Liver (tissue), 9 donors: ENCODE data around the gene IL1RAPL2. TPM values are rescaled to one million over a fixed set of nuclear protein-coding genes. Genes with fewer than 3 reads are reported as not detected.

Experiments
- DNase-seq: peaks from one replicate; pipeline ENCODE4 v3.0.0-alpha.2; 2017; ENCODE audit warnings: low spot score
- H3K27ac ChIP-seq, 2 donors: one replicate each; pipeline ENCODE4 v1.7.0; 2013; ENCODE audit warnings: inconsistent platforms in 2 of 2, low read length in 2 of 2, control low read depth in 1 of 2, low read depth in 1 of 2, mild to moderate bottlenecking in 1 of 2
- H3K27me3 ChIP-seq, 4 donors: one replicate each; pipeline versions ENCODE4 v1.6.1 to v1.7.0; 2013; ENCODE audit warnings: low read length in 3 of 4, inconsistent platforms in 1 of 4, mild to moderate bottlenecking in 1 of 4, moderate library complexity in 1 of 4; ENCODE audit not compliant: control insufficient read depth in 4 of 4, insufficient read depth in 4 of 4
- H3K36me3 ChIP-seq, 4 donors: one replicate each; pipeline versions ENCODE4 v1.6.1 to v1.7.0; 2013; ENCODE audit warnings: low read length in 3 of 4, mild to moderate bottlenecking in 3 of 4, low read depth in 1 of 4, moderate library complexity in 1 of 4; ENCODE audit not compliant: control insufficient read depth in 4 of 4, insufficient read depth in 3 of 4
- H3K4me1 ChIP-seq, 4 donors: one replicate each; pipeline versions ENCODE4 v1.6.1 to v1.7.0; 2013; ENCODE audit warnings: low read length in 3 of 4, mild to moderate bottlenecking in 3 of 4, moderate library complexity in 1 of 4; ENCODE audit not compliant: control insufficient read depth in 4 of 4, insufficient read depth in 4 of 4
- H3K4me3 ChIP-seq, 3 donors: one replicate each; pipeline versions ENCODE4 v1.6.1 to v1.7.0; 2013; ENCODE audit warnings: low read length in 3 of 3, control low read depth in 1 of 3, low read depth in 1 of 3, mild to moderate bottlenecking in 1 of 3
- H3K9ac ChIP-seq, 2 donors: one replicate each; pipeline ENCODE4 v1.7.0; 2013; ENCODE audit warnings: low read length in 2 of 2, mild to moderate bottlenecking in 2 of 2, moderate library complexity in 2 of 2, control low read depth in 1 of 2, low read depth in 1 of 2
- H3K9me3 ChIP-seq, 4 donors: one replicate each; pipeline versions ENCODE4 v1.6.1 to v1.7.0; 2013; ENCODE audit warnings: low read length in 3 of 4; ENCODE audit not compliant: control insufficient read depth in 4 of 4
- ATF3 ChIP-seq: IDR thresholded peaks from 2 replicates; pipeline ENCODE4 v1.6.1; 2016; ENCODE audit warnings: antibody characterized with exemption
- EGR1 ChIP-seq, 2 donors: IDR thresholded peaks; 2 replicates each; pipeline ENCODE4 v1.6.1; 2016 to 2018; ENCODE audit warnings: antibody characterized with exemption in 2 of 2, low read depth in 2 of 2
- FOXA2 ChIP-seq: IDR thresholded peaks from 2 replicates; pipeline ENCODE4 v1.6.1; 2016; ENCODE audit warnings: antibody characterized with exemption
- GABPA ChIP-seq, 2 donors: IDR thresholded peaks in 1 of 2; conservative IDR thresholded peaks in 1 of 2; 2 replicates each; pipeline ENCODE4 v1.6.1; 2016; ENCODE audit warnings: antibody characterized with exemption in 2 of 2, mild to moderate bottlenecking in 1 of 2, moderate library complexity in 1 of 2
- HNF4A ChIP-seq, 2 donors: conservative IDR thresholded peaks; 2 replicates each; pipeline ENCODE4 v1.6.1; 2016; ENCODE audit warnings: antibody characterized with exemption in 2 of 2, mild to moderate bottlenecking in 2 of 2
- HNF4G ChIP-seq: IDR thresholded peaks from 2 replicates; pipeline ENCODE4 v1.6.1; 2016; ENCODE audit warnings: antibody characterized with exemption
- JUND ChIP-seq, 2 donors: IDR thresholded peaks; 2 replicates each; pipeline ENCODE4 v1.6.1; 2016; ENCODE audit warnings: antibody characterized with exemption in 2 of 2
- MAX ChIP-seq: IDR thresholded peaks from 2 replicates; pipeline ENCODE4 v1.6.1; 2016; ENCODE audit warnings: antibody characterized with exemption
- NR2F2 ChIP-seq: IDR thresholded peaks from 2 replicates; pipeline ENCODE4 v1.6.1; 2016; ENCODE audit warnings: antibody characterized with exemption
- RAD21 ChIP-seq, 2 donors: IDR thresholded peaks; 2 replicates each; pipeline ENCODE4 v1.6.1; 2016; ENCODE audit warnings: antibody characterized with exemption in 2 of 2, mild to moderate bottlenecking in 2 of 2
- REST ChIP-seq: IDR thresholded peaks from 2 replicates; pipeline ENCODE4 v1.6.1; 2016; ENCODE audit warnings: antibody characterized with exemption, mild to moderate bottlenecking
- RXRA ChIP-seq, 2 donors: IDR thresholded peaks; 2 replicates each; pipeline ENCODE4 v1.6.1; 2017 to 2018; ENCODE audit warnings: antibody characterized with exemption in 2 of 2, mild to moderate bottlenecking in 1 of 2
- SP1 ChIP-seq: IDR thresholded peaks from 2 replicates; pipeline ENCODE4 v1.6.1; 2018; ENCODE audit warnings: antibody characterized with exemption, mild to moderate bottlenecking
- YY1 ChIP-seq: IDR thresholded peaks from 2 replicates; pipeline ENCODE4 v1.6.1; 2016; ENCODE audit warnings: antibody characterized with exemption, mild to moderate bottlenecking
- ZBTB33 ChIP-seq: IDR thresholded peaks from 2 replicates; pipeline ENCODE4 v1.6.1; 2016; ENCODE audit warnings: antibody characterized with exemption
- polyA plus RNA-seq, 2 donors: library from polyadenylated mRNA; stranded (reverse) in 1 of 2; unstranded in 1 of 2; fragments of 200-250 nt in 1 of 2; fragments of >200 nt in 1 of 2; fragmentation: Nextera tagmentation in 1 of 2; extraction: Ambion mirVana in 1 of 2; gene quantifications; one replicate each; pipeline versions ENCODE4 v1.2.1 to v1.2.3, GENCODE V29; 2013 to 2015
- total RNA-seq, 2 donors: library from RNA; depleted of rRNA; stranded (reverse); fragments of >200 nt; gene quantifications; one replicate each; pipeline ENCODE4 v1.2.3, GENCODE V29; 2014
- TF ChIP-seq, protein P1 (sequence below): fragments of 150-350 bp; IDR thresholded peaks from 2 replicates; pipeline ENCODE4 v1.5.1; 2017; ENCODE audit warnings: improper control_type of control experiment, low read depth, low read length; ENCODE audit not compliant: missing input control
- donor health status: healthy.
- donor health status: healthy.
- donor health status: healthy.
- donor health status: healthy.
- donor health status: healthy.

IL1RAPL2 gene
- total and polyA plus RNA-seq, 4 donors: 0.20 to 1.6 (median 0.91) TPM

GRCh38 chrX:105480646-105481310 is 914.8 kb downstream of the IL1RAPL2 start (continued):
- TF ChIP-seq, protein P1, sequence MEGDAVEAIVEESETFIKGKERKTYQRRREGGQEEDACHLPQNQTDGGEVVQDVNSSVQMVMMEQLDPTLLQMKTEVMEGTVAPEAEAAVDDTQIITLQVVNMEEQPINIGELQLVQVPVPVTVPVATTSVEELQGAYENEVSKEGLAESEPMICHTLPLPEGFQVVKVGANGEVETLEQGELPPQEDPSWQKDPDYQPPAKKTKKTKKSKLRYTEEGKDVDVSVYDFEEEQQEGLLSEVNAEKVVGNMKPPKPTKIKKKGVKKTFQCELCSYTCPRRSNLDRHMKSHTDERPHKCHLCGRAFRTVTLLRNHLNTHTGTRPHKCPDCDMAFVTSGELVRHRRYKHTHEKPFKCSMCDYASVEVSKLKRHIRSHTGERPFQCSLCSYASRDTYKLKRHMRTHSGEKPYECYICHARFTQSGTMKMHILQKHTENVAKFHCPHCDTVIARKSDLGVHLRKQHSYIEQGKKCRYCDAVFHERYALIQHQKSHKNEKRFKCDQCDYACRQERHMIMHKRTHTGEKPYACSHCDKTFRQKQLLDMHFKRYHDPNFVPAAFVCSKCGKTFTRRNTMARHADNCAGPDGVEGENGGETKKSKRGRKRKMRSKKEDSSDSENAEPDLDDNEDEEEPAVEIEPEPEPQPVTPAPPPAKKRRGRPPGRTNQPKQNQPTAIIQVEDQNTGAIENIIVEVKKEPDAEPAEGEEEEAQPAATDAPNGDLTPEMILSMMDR: no peak
- TF ChIP-seq ATF3 (no peak), SP1 (no peak), NR2F2 (no peak)

DNA sequence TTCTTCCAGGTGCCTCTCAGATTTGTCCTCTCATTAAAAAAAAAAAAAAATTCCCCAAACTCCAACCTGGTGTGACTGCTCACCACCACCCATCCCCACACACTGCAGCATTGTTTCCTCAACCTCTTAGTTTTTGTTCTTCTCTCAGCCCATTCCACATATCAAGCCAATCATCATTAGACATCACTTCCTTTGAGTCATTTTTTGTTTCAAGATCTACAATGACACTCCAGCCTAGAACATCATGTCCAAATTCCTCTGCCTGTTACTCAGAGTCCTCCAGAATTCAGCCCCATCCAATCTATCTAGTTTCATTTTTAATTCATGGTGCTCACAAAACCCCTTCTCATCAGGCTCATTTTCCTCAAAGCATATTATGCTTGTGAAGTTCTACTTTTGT is 917.0 kb downstream of the IL1RAPL2 start:
- no peaks in the 10 kb centered on the region for H3K36me3 ChIP-seq
- no peak overlapping the region for H3K9ac ChIP-seq
- H3K27ac ChIP-seq: no peak overlapping the region
- DNase-seq: no peak
- H3K27me3 ChIP-seq: peaks cover 0 to 3% (median 0%) of the 10 kb centered on the region in 4 donors
- peaks cover 0 to 2% (median 0%) of the 10 kb centered on the region in 4 donors for H3K9me3 ChIP-seq
- no peak overlapping the region for H3K4me3 ChIP-seq
- no peaks in the 10 kb centered on the region for H3K4me1 ChIP-seq
- no peak for TF ChIP-seq RAD21 (IDR thresholded peaks at IDR 0.05)
- TF ChIP-seq, protein P1: no peak
- no peak for TF ChIP-seq EGR1 (IDR thresholded peaks at IDR 0.05; ENCODE audit: low read depth in 2 of 2)
- no peak for TF ChIP-seq HNF4A (conservative IDR thresholded peaks at IDR 0.05)
- TF ChIP-seq ZBTB33: no peak
- TF ChIP-seq SP1: no peak
- no peak for TF ChIP-seq JUND (IDR thresholded peaks at IDR 0.05)
- no peak for TF ChIP-seq HNF4G
- no peak for TF ChIP-seq MAX
- TF ChIP-seq REST: no peak
- TF ChIP-seq FOXA2: no peak
- no peak for TF ChIP-seq GABPA (IDR thresholded peaks at IDR 0.05 in 1 of 2, conservative IDR thresholded peaks at IDR 0.05 in 1 of 2)
- no peak for TF ChIP-seq NR2F2
- no peak for TF ChIP-seq ATF3
- TF ChIP-seq RXRA (IDR thresholded peaks at IDR 0.05): no peak
- no peak for TF ChIP-seq YY1
